Non-pigmented ciliary epithelial cell (primary cell): ENCODE results near the gene LIM2.

ENCODE experiments used
- DNase-seq: peaks from one replicate; pipeline ENCODE4 v3.0.0-alpha.2; 2010; ENCODE audit warnings: low read depth

Gene LIM2

DNA sequence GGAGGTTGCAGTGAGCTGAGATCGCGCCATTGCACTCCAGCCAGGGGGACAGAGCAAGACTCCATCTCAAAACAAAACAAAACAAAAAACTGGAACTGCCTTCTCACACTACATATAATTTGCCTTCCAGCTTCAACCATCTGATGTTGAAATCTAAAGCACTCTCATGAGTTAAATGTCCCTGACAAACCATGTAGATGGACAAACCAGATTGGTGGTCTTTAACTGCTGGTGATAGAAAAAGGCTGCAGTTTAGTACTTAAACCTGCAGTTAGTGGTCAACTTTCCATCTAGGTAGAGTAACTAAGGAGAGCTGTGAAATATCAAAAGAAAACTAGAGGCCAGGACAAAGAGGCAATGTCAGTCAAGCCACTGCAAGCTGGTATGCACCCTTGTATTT lies 8.4 kb upstream of the LIM2 start:
- no peak for DNase-seq

GRCh38 chr19:51394050-51394836 lies 6.5 kb upstream of the LIM2 start:
- DNase-seq = peak; percentile 98

DNA sequence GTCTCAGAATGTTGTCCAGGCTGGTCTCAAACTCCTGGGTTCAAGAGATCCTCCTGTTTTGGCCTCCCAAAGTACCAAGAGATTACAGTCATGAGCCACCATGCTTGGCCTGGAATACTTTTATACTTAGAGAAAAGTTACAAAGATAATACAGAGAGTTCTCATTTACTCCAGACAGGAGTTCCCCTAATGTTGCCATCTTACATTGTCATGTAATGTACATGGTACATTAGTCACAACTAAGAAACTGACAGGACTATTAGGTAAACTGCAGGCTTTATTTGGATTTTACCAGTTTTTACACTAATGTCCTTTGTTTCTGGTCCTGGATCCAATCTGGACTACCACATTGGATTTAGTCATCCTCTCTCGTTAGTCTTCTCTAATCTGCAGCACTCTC lies 4.9 kb upstream of the LIM2 start:
- no peak for DNase-seq

- DNase-seq = no peak
Observed at GRCh38 chr19:51391073-51391611, 3.4 kb upstream of the LIM2 start.

DNA sequence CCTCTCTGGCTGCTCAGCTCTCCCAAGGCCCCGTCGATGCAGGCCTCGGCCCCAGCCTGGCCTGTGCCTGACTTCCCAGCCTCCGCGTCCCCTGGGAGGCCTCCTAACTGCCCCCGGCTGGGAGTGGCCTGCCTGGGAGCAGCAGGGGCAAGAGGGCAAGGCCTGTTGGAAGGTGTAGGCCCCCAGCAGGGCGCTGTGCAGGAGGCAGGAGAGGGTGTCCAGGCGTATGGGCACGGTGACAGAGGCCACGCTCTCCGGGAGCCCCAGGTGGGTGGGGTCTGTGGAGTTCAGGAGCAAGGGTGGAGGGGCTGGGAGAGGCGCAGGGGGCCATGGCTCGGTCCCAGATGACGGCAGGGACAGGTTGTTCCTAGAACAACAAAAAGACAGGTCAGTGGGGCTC lies 1.4 kb upstream of the LIM2 start:
- DNase-seq = no peak

DNA sequence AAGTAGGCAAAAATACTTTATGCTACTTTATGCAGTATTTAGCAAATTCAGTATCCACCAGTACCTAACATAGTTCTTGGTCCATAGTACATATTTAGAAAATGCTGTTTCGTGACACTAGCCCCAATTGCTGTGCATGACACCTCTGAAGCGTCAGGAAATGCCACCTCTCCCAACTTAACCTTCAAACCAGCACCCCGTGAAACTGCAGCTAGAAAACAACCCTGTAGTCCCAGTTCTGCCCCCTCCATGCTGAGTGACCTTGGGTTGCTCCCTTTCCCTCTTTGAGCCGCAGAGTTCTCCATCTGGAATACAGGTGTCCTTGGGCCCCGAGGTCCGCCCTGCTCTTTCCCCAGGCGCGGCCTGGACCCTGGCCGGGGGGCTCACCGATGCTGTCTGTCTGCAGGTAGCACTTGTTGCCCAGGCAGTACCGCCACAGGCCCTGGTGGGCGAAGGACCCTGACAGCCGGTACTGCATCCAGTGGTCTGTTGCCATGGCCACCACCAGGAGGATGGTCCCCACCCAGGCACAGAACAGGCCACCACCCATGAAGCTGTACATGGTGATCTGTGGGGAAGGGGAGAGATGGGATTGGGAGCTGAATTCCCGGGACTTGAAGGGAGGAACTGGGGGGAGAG lies 773 bp downstream of the LIM2 start:
- no peak for DNase-seq

GRCh38 chr19:51382004-51382403 lies 5.8 kb downstream of the LIM2 start:
- DNase-seq = no peak

GRCh38 chr19:51380379-51380778 lies 7.4 kb downstream of the LIM2 start:
- DNase-seq = no peak

- no peak for DNase-seq
Observed at GRCh38 chr19:51377422-51377821, 10.4 kb downstream of the LIM2 start.

GRCh38 chr19:51375504-51376221 lies 12.1 kb downstream of the LIM2 start:
- DNase-seq = no peak

DNA sequence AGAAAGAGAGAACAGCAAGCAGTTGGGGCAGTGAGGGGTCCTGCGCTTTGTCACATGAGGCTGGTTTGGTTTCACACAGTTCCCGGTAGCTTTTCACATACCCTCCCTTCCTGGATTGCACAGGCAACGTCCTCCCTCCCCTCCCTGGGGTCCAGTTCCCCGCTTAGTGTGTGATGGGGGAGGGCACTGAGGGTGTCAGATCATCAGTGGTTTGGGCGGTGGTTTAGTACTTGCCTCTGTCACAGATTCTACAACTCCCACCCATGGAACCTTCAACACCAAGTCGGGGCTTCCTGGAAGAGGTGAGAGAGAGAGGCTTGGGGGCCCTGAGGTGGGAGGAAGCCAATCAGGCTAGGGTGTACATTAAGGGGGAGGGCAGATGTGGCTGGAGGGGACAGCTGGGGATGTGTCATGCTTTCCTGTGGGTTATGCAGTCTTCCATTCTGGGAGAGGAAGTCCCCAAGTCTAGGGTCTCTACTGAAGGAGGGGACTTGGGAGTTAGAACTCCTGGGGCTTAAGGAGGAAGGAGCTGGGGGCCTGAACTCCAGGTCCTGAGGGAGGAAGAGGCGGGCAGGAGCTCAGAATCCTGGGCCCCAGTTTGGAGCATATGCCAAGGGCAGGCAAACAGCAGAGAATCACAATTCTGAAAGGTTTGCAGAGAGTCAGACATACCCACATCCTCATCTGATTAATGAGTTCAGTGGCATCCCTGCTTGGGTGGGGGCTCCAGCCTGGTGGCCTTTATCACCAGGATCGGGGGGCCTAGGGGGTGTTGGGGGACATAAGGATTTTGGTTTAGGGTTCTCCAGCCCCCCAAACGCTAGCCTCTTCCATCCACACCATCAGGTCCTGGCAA lies 14.9 kb downstream of the LIM2 start, which contains the start of gene NKG7:
Gene NKG7, minus strand, starts transcription at position 6 of the 856 bp plus-strand sequence. CDS start 119 bp downstream, outside the sequence.
- no peak for DNase-seq

DNA sequence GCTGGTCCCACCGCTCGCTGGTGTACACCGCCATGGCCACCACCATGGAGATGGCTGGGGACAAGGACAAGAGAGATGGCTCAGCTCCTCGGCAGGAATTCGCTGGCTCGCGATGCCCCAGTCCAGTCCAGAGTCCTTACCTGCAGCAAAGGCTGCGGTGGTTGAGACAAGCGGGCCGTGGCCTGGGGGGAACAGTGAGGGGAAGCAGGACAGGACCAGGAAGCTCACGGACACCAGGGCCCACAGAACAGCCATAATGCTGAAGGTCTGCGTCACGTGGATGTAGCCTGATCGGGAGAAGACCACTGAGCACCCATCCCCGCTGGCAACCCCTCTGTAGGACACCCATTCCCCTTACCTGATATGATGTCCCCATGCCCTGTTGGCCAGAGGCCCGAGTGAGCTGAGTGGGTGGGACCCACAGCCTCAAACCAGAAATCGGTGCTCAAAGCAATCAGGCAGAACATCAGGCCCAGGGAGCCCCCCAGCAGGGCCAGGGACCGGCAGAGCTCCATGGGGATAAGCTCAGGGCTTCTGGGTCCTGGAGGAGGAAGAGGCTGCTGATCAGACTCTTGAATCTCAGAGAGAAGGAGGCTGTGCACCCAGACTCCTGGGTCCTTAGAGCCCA lies 15.6 kb downstream of the LIM2 start:
- no peak for DNase-seq

- no peak for DNase-seq
Observed at GRCh38 chr19:51371186-51371690, 16.5 kb downstream of the LIM2 start.

GRCh38 chr19:51370230-51370629 lies 17.5 kb downstream of the LIM2 start:
- DNase-seq = no peak

DNA sequence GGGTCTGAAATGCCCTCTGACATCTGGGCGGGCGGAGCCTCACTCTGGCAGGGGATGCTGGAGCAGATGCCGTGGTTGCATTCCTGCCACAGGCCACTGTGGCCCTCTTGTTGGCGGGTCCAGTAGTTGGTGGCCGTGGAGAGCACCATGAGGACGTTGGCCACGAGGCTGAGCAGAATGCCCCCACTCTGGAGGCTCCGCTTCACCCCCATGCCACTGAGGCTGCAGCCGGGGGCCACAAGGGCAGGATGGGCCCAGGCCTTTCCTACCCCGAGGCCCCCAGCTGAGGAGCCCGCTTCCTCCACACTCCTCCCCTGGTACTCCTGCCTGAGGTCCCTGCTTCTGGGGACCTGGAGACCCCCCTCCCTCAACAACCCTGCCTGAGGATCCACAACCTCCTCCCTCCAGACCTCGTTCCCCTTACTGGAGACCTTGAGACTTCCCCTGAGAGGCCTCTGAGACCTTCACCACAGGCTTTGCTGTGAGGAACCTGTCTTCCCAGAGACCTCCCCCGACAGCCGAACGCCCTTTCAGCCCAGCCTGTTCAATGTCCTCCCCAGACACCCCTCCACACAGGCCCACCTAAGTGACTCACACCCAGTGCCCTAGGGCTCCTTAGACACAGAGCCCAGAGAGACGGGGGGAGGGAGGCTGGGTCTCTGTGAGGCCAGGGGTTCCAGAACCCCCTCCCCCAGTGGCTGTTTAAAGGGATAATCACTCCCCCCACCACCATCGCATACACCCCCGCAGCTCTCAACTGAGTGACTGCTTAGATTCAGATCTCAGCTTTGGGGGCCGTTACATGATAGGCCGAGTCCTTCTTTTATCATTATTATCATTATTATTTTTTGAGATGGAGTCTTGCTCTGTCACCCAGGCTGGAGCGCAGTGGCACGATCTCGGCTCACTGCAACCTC lies 19.1 kb downstream of the LIM2 start, which contains the start of gene CLDND2:
Gene CLDND2, minus strand, starts transcription at position 638 of the 917 bp plus-strand sequence. Its CDS starts 426 bp downstream, at position 212.
- no peak for DNase-seq

- DNase-seq = peak; percentile 92
Observed at GRCh38 chr19:51367565-51368365, 20.0 kb downstream of the LIM2 start.

DNA sequence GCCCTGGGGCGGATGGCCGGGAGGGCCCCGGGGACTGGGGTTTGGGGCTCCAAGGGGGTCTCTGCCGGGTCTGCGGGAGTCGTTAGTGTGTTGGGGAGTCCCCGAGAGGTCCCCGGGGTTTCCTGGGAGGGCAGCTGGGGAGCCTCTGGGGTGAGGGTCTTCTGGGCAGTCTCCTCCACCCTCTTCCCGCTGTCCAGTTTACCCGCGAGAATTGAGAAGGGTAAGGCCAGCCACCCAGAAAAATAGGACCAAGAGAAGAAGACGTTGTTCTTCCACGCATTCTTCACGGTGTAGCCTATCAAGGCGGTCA lies 20.6 kb downstream of the LIM2 start:
- no peak for DNase-seq

GRCh38 chr19:51366389-51367254 lies 21.2 kb downstream of the LIM2 start:
- peak; percentile 92 for DNase-seq
